Measurements from ENCODE around the gene ASB2.
A peak's percentile ranks its signal among the peaks of the same experiment; 100 is the strongest.

Gene ASB2

GRCh38 chr14:93926245-93926872 is 50.0 kb downstream of the ASB2 start:
- no peak for DNase-seq

- no peak for DNase-seq
Measured at GRCh38 chr14:93925374-93925895, 50.9 kb downstream of the ASB2 start.

- DNase-seq: no peak
Measured at GRCh38 chr14:93924592-93925355, 51.6 kb downstream of the ASB2 start.

GRCh38 chr14:93923626-93924025 is 52.7 kb downstream of the ASB2 start:
- no peak for DNase-seq

- no peak for DNase-seq
Measured at GRCh38 chr14:93921001-93921806, 55.2 kb downstream of the ASB2 start.

- DNase-seq: no peak
Measured at GRCh38 chr14:93917141-93917540, 59.2 kb downstream of the ASB2 start.

GRCh38 chr14:93916498-93916897 is 59.9 kb downstream of the ASB2 start:
- no peak for DNase-seq

GRCh38 chr14:93915800-93916199 is 60.6 kb downstream of the ASB2 start:
- no peak for DNase-seq

- no peak for DNase-seq
Measured at GRCh38 chr14:93915070-93915705, 61.2 kb downstream of the ASB2 start.

GRCh38 chr14:93914278-93914677 is 62.1 kb downstream of the ASB2 start:
- DNase-seq: no peak

GRCh38 chr14:93912782-93913181 is 63.6 kb downstream of the ASB2 start:
- no peak for DNase-seq

- DNase-seq: no peak
Measured at GRCh38 chr14:93911975-93912615, 64.3 kb downstream of the ASB2 start.

- DNase-seq: peak; percentile 29
Measured at GRCh38 chr14:93909429-93910128, 66.8 kb downstream of the ASB2 start.

- DNase-seq: peak; percentile 3
Measured at GRCh38 chr14:93906341-93907329, 69.7 kb downstream of the ASB2 start.

- DNase-seq: no peak
Measured at GRCh38 chr14:93905623-93906022, 70.7 kb downstream of the ASB2 start.

- DNase-seq: no peak
Measured at GRCh38 chr14:93903342-93904184, 72.8 kb downstream of the ASB2 start.

GRCh38 chr14:93902619-93903307 is 73.6 kb downstream of the ASB2 start:
- no peak for DNase-seq

GRCh38 chr14:93901813-93902212 is 74.6 kb downstream of the ASB2 start:
- no peak for DNase-seq

- DNase-seq: no peak
Measured at GRCh38 chr14:93898731-93899130, 77.6 kb downstream of the ASB2 start.

Measured in left hindlimb (tissue), 1 donor.